ENCODE data around the gene HKDC1.
"Not testable (repeated sequence)": the region's sequence is repeated elsewhere in the genome, so short reads cannot be mapped to it uniquely, and the experiment has no call there.

HKDC1 gene

GRCh38 chr10:69279110-69279509, 59.0 kb downstream of the HKDC1 start:
- Histone ChIP-seq H3K36me3 (no peaks in the 10 kb centered on the region), H3K27me3 (ENCODE audit: insufficient read depth, low read depth, severe bottlenecking) (no peaks in the 10 kb centered on the region), H3K9me3 (ENCODE audit: severe bottlenecking) (no peaks in the 10 kb centered on the region), H3K27ac (no peak overlapping the region), H3K4me3 (ENCODE audit: low read depth, low read length) (no peak overlapping the region)
- no peak for DNase-seq
- no peak for TF ChIP-seq CTCF (IDR thresholded peaks at IDR 0.05; ENCODE audit: low read depth, low read length)

- no peaks in the 10 kb centered on the region for H3K27me3 ChIP-seq (ENCODE audit: insufficient read depth, low read depth, severe bottlenecking)
- H3K4me3 ChIP-seq (ENCODE audit: low read depth, low read length): no peak overlapping the region
- no peaks in the 10 kb centered on the region for H3K36me3 ChIP-seq
- peak; percentile 27 for DNase-seq
- H3K27ac ChIP-seq: no peak overlapping the region
- no peaks in the 10 kb centered on the region for H3K9me3 ChIP-seq (ENCODE audit: severe bottlenecking)
- TF ChIP-seq CTCF (IDR thresholded peaks at IDR 0.05; ENCODE audit: low read depth, low read length): no peak
Observed at GRCh38 chr10:69281507-69282413, 61.6 kb downstream of the HKDC1 start.

GRCh38 chr10:69284402-69284801, 64.3 kb downstream of the HKDC1 start:
- H3K4me3 ChIP-seq (ENCODE audit: low read depth, low read length); H3K36me3 ChIP-seq; H3K9me3 ChIP-seq (ENCODE audit: severe bottlenecking); DNase-seq; H3K27me3 ChIP-seq (ENCODE audit: insufficient read depth, low read depth, severe bottlenecking); H3K27ac ChIP-seq: not testable (repeated sequence)

GRCh38 chr10:69285699-69286098, 65.6 kb downstream of the HKDC1 start:
- Histone ChIP-seq H3K36me3 (no peaks in the 10 kb centered on the region), H3K27ac (no peak overlapping the region), H3K27me3 (ENCODE audit: insufficient read depth, low read depth, severe bottlenecking) (no peaks in the 10 kb centered on the region), H3K9me3 (ENCODE audit: severe bottlenecking) (no peaks in the 10 kb centered on the region), H3K4me3 (ENCODE audit: low read depth, low read length) (no peak overlapping the region)
- DNase-seq: no peak
- TF ChIP-seq CTCF (IDR thresholded peaks at IDR 0.05; ENCODE audit: low read depth, low read length): no peak

- peak; percentile 44 for DNase-seq
- H3K36me3 ChIP-seq: no peaks in the 10 kb centered on the region
- H3K4me3 ChIP-seq (ENCODE audit: low read depth, low read length): no peak overlapping the region
- peak overlapping the region; percentile 41 for H3K27ac ChIP-seq
- TF ChIP-seq CTCF (IDR thresholded peaks at IDR 0.05; ENCODE audit: low read depth, low read length): no peak
- H3K27me3 ChIP-seq (ENCODE audit: insufficient read depth, low read depth, severe bottlenecking): no peaks in the 10 kb centered on the region
- no peaks in the 10 kb centered on the region for H3K9me3 ChIP-seq (ENCODE audit: severe bottlenecking)
Observed at GRCh38 chr10:69287181-69287580, 67.0 kb downstream of the HKDC1 start.

GRCh38 chr10:69290993-69291392, 70.9 kb downstream of the HKDC1 start:
- Histone ChIP-seq H3K27me3 (ENCODE audit: insufficient read depth, low read depth, severe bottlenecking) (no peaks in the 10 kb centered on the region), H3K4me3 (ENCODE audit: low read depth, low read length) (no peak overlapping the region), H3K27ac (no peak overlapping the region), H3K9me3 (ENCODE audit: severe bottlenecking) (no peaks in the 10 kb centered on the region), H3K36me3 (no peaks in the 10 kb centered on the region)
- DNase-seq: no peak
- no peak for TF ChIP-seq CTCF (IDR thresholded peaks at IDR 0.05; ENCODE audit: low read depth, low read length)
